Left hindlimb (tissue), 1 donor: ENCODE measurements around the gene CBX7.

Source experiments
- DNase-seq: peaks from one replicate; pipeline ENCODE4 v3.0.0-alpha.2; 2018

Gene CBX7

GRCh38 chr22:39146256-39147101 is 6.0 kb downstream of the CBX7 start:
- no peak for DNase-seq

GRCh38 chr22:39144101-39144767 is 8.2 kb downstream of the CBX7 start:
- no peak for DNase-seq

- no peak for DNase-seq
Measured at GRCh38 chr22:39142088-39142680, 10.3 kb downstream of the CBX7 start.

GRCh38 chr22:39139933-39140332 is 12.5 kb downstream of the CBX7 start:
- no peak for DNase-seq

- DNase-seq, result no peak
Measured at GRCh38 chr22:39138357-39138997, 14.0 kb downstream of the CBX7 start.

- no peak for DNase-seq
Measured at GRCh38 chr22:39136317-39136716, 16.2 kb downstream of the CBX7 start.

GRCh38 chr22:39135092-39135896 is 17.2 kb downstream of the CBX7 start:
- DNase-seq, result no peak

GRCh38 chr22:39134366-39135091 is 18.0 kb downstream of the CBX7 start:
- DNase-seq, result no peak

GRCh38 chr22:39133871-39134270 is 18.6 kb downstream of the CBX7 start:
- no peak for DNase-seq

GRCh38 chr22:39132871-39133524 is 19.5 kb downstream of the CBX7 start:
- DNase-seq, result no peak

GRCh38 chr22:39132281-39132680 is 20.2 kb downstream of the CBX7 start:
- DNase-seq, result no peak

- DNase-seq, result no peak
Measured at GRCh38 chr22:39130892-39131855, 21.3 kb downstream of the CBX7 start.

- no peak for DNase-seq
Measured at GRCh38 chr22:39130152-39130704, 22.3 kb downstream of the CBX7 start.

GRCh38 chr22:39129746-39130145 is 22.7 kb downstream of the CBX7 start:
- DNase-seq, result no peak

GRCh38 chr22:39129081-39129480 is 23.4 kb downstream of the CBX7 start:
- no peak for DNase-seq

- no peak for DNase-seq
Measured at GRCh38 chr22:39128508-39128907, 24.0 kb downstream of the CBX7 start.

GRCh38 chr22:39125622-39126021 is 26.9 kb downstream of the CBX7 start:
- no peak for DNase-seq

GRCh38 chr22:39123751-39124581 is 28.5 kb downstream of the CBX7 start:
- no peak for DNase-seq
